Stimulated activated CD8-positive, alpha-beta memory T cell treated with anti-CD3 and anti-CD28 coated beads, Interleukin-15, amount 100 ng/mL, for 24 hours (primary cell): ENCODE data around the gene ME1.
"Not testable (repeated sequence)": the region's sequence is repeated elsewhere in the genome, so short reads cannot be mapped to it uniquely, and the experiment has no call there.

Experiments
- DNase-seq: peaks from one replicate; pipeline ENCODE4 v3.0.0-alpha.2; 2020; ENCODE audit warnings: low read depth

The ME1 gene

GRCh38 chr6:83430611-83431544 is at the start of gene ME1:
ME1 (minus strand) TSS chr6:83431051; CDS start chr6:83430954, 97 bp downstream.
- no peak for DNase-seq

GRCh38 chr6:83480470-83480869 is 49.6 kb upstream of the ME1 start:
- DNase-seq: no peak

GRCh38 chr6:83479389-83479788 is 48.5 kb upstream of the ME1 start:
- DNase-seq: no peak

GRCh38 chr6:83476971-83477370 is 46.1 kb upstream of the ME1 start:
- no peak for DNase-seq

- no peak for DNase-seq
Measured at GRCh38 chr6:83474309-83474708, 43.5 kb upstream of the ME1 start.

GRCh38 chr6:83472767-83473166 is 41.9 kb upstream of the ME1 start:
- DNase-seq: no peak

- no peak for DNase-seq
Measured at GRCh38 chr6:83470587-83470986, 39.7 kb upstream of the ME1 start.

GRCh38 chr6:83470001-83470400 is 39.1 kb upstream of the ME1 start:
- DNase-seq: no peak

- DNase-seq: no peak
Measured at GRCh38 chr6:83467620-83468036, 36.8 kb upstream of the ME1 start.

GRCh38 chr6:83466328-83466727 is 35.5 kb upstream of the ME1 start:
- no peak for DNase-seq

- no peak for DNase-seq
Measured at GRCh38 chr6:83464381-83465140, 33.7 kb upstream of the ME1 start.

GRCh38 chr6:83463886-83464285 is 33.0 kb upstream of the ME1 start:
- DNase-seq: no peak

- DNase-seq: no peak
Measured at GRCh38 chr6:83462524-83462923, 31.7 kb upstream of the ME1 start.

GRCh38 chr6:83461438-83461837 is 30.6 kb upstream of the ME1 start:
- no peak for DNase-seq

- no peak for DNase-seq
Measured at GRCh38 chr6:83459663-83460062, 28.8 kb upstream of the ME1 start.

- DNase-seq: not testable (repeated sequence)
Measured at GRCh38 chr6:83450015-83450414, 19.2 kb upstream of the ME1 start.

GRCh38 chr6:83444086-83444699 is 13.3 kb upstream of the ME1 start:
- DNase-seq: not testable (repeated sequence)

- DNase-seq: no peak
Measured at GRCh38 chr6:83443516-83443915, 12.7 kb upstream of the ME1 start.

GRCh38 chr6:83442752-83443151 is 11.9 kb upstream of the ME1 start:
- DNase-seq: no peak

- no peak for DNase-seq
Measured at GRCh38 chr6:83439201-83439600, 8.3 kb upstream of the ME1 start.

- no peak for DNase-seq
Measured at GRCh38 chr6:83436674-83437073, 5.8 kb upstream of the ME1 start.

GRCh38 chr6:83433177-83433576 is 2.3 kb upstream of the ME1 start:
- DNase-seq: no peak

GRCh38 chr6:83432636-83433035 is 1.8 kb upstream of the ME1 start:
- no peak for DNase-seq
